ENCODE data around the gene EP300.

Gene EP300

DNA sequence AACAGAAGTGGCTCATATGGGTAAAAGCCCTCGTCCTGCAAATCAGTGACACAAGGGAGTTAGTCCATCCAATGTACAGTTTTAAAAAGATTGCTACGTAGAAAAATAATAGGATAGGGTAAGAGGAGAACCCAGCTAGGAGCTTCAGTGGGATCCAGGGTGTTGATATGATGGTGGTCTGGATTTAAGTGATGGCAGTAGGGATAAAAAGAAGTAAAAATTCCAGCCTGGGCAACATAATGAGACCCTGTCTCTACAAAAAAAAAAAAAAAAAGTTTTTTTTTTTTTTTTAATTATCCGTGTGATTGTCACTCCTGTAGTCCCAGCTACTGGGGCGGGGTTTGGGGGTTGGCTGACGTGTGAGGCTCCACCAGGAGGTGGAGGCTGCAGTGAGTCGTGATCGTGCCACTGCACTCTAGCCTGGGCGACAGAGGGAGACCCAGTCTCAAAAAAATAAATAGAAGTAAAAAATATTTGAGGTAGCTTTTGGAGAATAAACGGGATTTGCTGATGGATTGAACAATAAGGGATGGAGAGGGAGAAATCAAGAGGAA lies 105.7 kb downstream of the EP300 start:
- DNase-seq = peak; percentile 64 to 82 (median 74)
- Histone ChIP-seq H3K9me3 (ENCODE audit: control extremely low read depth in 1 of 5, control insufficient read depth in 4 of 5, insufficient read depth in 2 of 5, low read depth in 1 of 5, low read length in 4 of 5) (no peaks in the 10 kb centered on the region), H3K36me3 (ENCODE audit: control insufficient read depth in 4 of 4, insufficient read depth in 4 of 4, low read length in 3 of 4) (no peaks in the 10 kb centered on the region), H3K27ac (ENCODE audit: insufficient read depth in 1 of 2, low read depth in 1 of 2, low read length in 2 of 2, poor library complexity in 1 of 2, severe bottlenecking in 2 of 2) (peak overlapping the region in 1 of 2 experiments; percentile 25), H3K27me3 (replicated peaks in 2 of 5; ENCODE audit: control insufficient read depth in 4 of 5, insufficient read depth in 5 of 5, low read length in 4 of 5) (no peaks in the 10 kb centered on the region), H3K4me3 (ENCODE audit: control insufficient read depth in 1 of 7, extremely low read depth in 1 of 7, insufficient read depth in 4 of 7, low read depth in 2 of 7, low read length in 6 of 7) (peak overlapping the region in 6 of 7 experiments; percentile 61 to 91 (median 80)), H3K4me1 (ENCODE audit: control extremely low read depth in 1 of 4, control insufficient read depth in 4 of 4, insufficient read depth in 4 of 4, low read length in 3 of 4) (peaks cover 10 to 29% (median 22%) of the 10 kb centered on the region in 4 experiments)
- ChIA-PET CTCF (interaction anchor here (0.8 to 4.2 kb wide), 7 partner anchors 9 to 83 kb away, joined by 3 to 23 read pairs (median 3); no protein-coding TSS in a partner anchor), POLR2A (no interaction called here)
- 2% methylated on average over 6 of the region's 9 CpGs for WGBS (ENCODE audit: insufficient coverage)

DNA sequence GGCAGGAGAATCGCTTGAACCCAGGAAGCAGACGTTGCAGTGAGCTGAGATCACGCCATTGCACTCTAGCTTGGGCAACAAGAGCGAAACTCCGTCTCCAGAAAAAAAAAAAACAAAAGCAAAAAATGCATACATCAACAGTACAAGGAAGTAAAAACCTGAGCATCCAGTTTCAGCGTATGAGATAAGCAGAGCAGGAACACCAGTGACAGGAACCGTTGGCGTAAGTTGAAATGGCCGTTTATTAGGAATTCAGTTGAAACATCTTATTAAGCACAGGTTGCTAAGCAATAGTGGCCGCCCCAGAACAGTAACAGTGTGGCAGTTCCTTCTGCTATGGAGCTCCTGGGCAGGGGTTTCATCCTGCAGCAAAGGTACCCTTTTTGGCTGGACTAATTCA lies 108.7 kb downstream of the EP300 start:
- Histone ChIP-seq H3K27me3 (replicated peaks in 2 of 5; ENCODE audit: control insufficient read depth in 4 of 5, insufficient read depth in 5 of 5, low read length in 4 of 5) (no peaks in the 10 kb centered on the region), H3K27ac (ENCODE audit: insufficient read depth in 1 of 2, low read depth in 1 of 2, low read length in 2 of 2, poor library complexity in 1 of 2, severe bottlenecking in 2 of 2) (peak overlapping the region; percentile 19 to 35), H3K4me1 (ENCODE audit: control extremely low read depth in 1 of 4, control insufficient read depth in 4 of 4, insufficient read depth in 4 of 4, low read length in 3 of 4) (peaks cover 10 to 44% (median 35%) of the 10 kb centered on the region in 4 experiments), H3K36me3 (ENCODE audit: control insufficient read depth in 4 of 4, insufficient read depth in 4 of 4, low read length in 3 of 4) (no peaks in the 10 kb centered on the region), H3K9me3 (ENCODE audit: control extremely low read depth in 1 of 5, control insufficient read depth in 4 of 5, insufficient read depth in 2 of 5, low read depth in 1 of 5, low read length in 4 of 5) (no peaks in the 10 kb centered on the region), H3K4me3 (ENCODE audit: control insufficient read depth in 1 of 7, extremely low read depth in 1 of 7, insufficient read depth in 4 of 7, low read depth in 2 of 7, low read length in 6 of 7) (peak overlapping the region in 1 of 7 experiments; percentile 15)
- whole genome bisulfite sequencing (ENCODE audit: insufficient coverage) = 39% methylated on average over 8 of the region's 10 CpGs
- DNase-seq = peak; percentile 63 to 94 (median 83)
- ChIA-PET POLR2A (no interaction called here), CTCF (interaction anchor here (1.1 to 1.6 kb wide), 2 partner anchors 17 to 29 kb away, joined by 4 to 5 read pairs; no protein-coding TSS in a partner anchor)

DNA sequence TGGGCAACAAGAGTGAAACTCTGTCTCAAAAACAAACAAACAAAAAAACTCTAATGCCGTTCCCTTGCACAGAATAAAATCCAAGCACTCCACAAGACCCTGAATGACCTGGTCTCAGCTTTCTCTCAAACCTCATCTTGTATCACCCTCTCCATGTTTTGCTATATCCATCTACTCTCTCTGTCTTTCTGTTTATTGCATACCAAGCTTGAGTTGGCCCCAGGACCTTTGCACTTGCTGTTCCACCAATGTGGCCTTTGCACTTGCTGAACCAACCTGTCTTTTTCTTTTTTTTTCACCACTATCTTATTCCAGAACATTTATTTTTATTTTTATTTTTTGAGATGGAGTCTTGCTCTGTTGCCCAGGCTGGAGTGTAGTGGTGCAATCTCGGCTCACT lies 110.7 kb downstream of the EP300 start:
- CTCF ChIA-PET = interaction anchor here (0.7 kb wide), 1 partner anchor 93 kb away, joined by 4 read pairs; no protein-coding TSS in a partner anchor
- POLR2A ChIA-PET = no interaction called here

DNA sequence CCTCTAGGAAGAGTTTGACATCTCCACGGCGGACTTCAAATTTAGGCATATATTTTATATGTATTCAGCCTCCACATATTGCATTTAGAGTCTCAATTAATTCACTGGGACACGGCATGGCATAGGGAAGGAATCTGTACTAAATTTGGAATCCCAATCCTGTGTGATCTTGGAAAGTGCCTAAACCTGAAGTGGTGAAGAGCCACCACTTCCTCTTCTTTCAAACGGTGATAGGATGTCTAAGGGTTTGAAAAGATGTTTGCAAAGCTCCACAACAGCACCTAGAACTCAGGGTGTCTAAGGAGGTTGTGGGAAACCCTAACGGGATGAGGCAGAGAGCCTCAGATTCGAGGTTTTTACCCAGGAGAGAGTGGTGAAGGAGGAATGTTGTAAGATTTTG lies 111.7 kb downstream of the EP300 start:
- Histone ChIP-seq H3K4me3 (ENCODE audit: control insufficient read depth in 1 of 7, extremely low read depth in 1 of 7, insufficient read depth in 4 of 7, low read depth in 2 of 7, low read length in 6 of 7) (no peak overlapping the region), H3K9me3 (ENCODE audit: control extremely low read depth in 1 of 5, control insufficient read depth in 4 of 5, insufficient read depth in 2 of 5, low read depth in 1 of 5, low read length in 4 of 5) (no peaks in the 10 kb centered on the region), H3K27me3 (replicated peaks in 2 of 5; ENCODE audit: control insufficient read depth in 4 of 5, insufficient read depth in 5 of 5, low read length in 4 of 5) (no peaks in the 10 kb centered on the region), H3K36me3 (ENCODE audit: control insufficient read depth in 4 of 4, insufficient read depth in 4 of 4, low read length in 3 of 4) (no peaks in the 10 kb centered on the region), H3K4me1 (ENCODE audit: control extremely low read depth in 1 of 4, control insufficient read depth in 4 of 4, insufficient read depth in 4 of 4, low read length in 3 of 4) (peaks cover 0 to 23% (median 17%) of the 10 kb centered on the region in 4 experiments), H3K27ac (ENCODE audit: insufficient read depth in 1 of 2, low read depth in 1 of 2, low read length in 2 of 2, poor library complexity in 1 of 2, severe bottlenecking in 2 of 2) (no peak overlapping the region)
- WGBS (ENCODE audit: insufficient coverage) = 74% methylated on average over 3 of the region's 6 CpGs
- CTCF ChIA-PET = no interaction called here
- POLR2A ChIA-PET = no interaction called here
- peak in 1 of 3 donors; percentile 29 for DNase-seq

More for the DNA sequence above, 110.7 kb downstream of the EP300 start:
- H3K27me3 ChIP-seq (replicated peaks in 2 of 5; ENCODE audit: control insufficient read depth in 4 of 5, insufficient read depth in 5 of 5, low read length in 4 of 5) = no peaks in the 10 kb centered on the region
- no peak for DNase-seq
- H3K9me3 ChIP-seq (ENCODE audit: control extremely low read depth in 1 of 5, control insufficient read depth in 4 of 5, insufficient read depth in 2 of 5, low read depth in 1 of 5, low read length in 4 of 5) = no peaks in the 10 kb centered on the region
- peaks cover 5 to 33% (median 25%) of the 10 kb centered on the region in 4 experiments for H3K4me1 ChIP-seq (ENCODE audit: control extremely low read depth in 1 of 4, control insufficient read depth in 4 of 4, insufficient read depth in 4 of 4, low read length in 3 of 4)
- no peak overlapping the region for H3K4me3 ChIP-seq (ENCODE audit: control insufficient read depth in 1 of 7, extremely low read depth in 1 of 7, insufficient read depth in 4 of 7, low read depth in 2 of 7, low read length in 6 of 7)
- WGBS (ENCODE audit: insufficient coverage) = 100% methylated on average over 1 of the region's 2 CpGs
- no peaks in the 10 kb centered on the region for H3K36me3 ChIP-seq (ENCODE audit: control insufficient read depth in 4 of 4, insufficient read depth in 4 of 4, low read length in 3 of 4)
- no peak overlapping the region for H3K27ac ChIP-seq (ENCODE audit: insufficient read depth in 1 of 2, low read depth in 1 of 2, low read length in 2 of 2, poor library complexity in 1 of 2, severe bottlenecking in 2 of 2)

DNA sequence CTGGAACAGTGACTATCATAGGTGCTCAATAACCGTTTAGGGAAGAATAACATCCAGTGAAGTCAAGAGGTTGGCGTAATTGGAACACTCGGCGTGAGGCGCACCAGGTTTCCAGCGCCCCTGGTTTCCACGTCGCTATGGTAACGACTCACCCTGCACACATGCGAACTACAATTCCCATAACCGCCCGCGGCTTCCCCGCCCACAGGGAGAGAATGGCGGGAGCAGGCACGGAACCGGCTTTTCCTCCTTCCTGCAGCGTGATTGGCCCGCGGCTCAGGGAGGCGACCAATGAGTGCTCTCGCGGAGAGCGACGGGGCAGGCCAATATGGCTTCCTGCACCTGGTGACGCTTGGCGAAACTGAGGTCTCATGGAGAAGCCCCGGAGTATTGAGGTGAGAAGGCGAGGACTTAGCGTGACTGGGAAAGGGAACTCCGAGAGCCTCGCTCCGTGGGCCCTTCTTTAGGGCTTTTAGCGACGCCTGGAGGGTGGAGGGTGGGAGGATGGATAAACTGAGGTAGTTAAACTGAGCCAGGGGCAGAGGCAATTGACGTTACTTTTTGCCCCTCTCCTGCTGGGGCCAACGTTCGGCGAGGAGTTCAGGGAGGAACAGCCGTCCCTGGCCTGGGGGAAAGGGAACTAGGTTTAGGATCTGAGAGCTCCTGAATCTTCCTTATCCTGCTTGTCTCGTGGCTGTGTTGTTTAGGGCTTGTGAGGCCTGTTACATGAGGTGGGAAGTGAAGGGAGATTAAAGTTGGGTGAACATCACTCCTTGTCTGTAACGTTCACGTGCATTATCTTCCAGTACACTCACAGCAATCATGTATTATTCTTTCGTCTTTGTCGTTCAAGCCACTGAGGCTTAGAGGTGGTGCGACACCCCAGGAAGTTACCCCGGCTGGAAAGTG lies 112.9 kb downstream of the EP300 start, which contains the start of gene L3MBTL2:
TSS of gene L3MBTL2 (plus strand) at position 321 of the 909 bp plus-strand sequence. CDS start at position 372, 51 bp downstream.
- ChIA-PET POLR2A (interaction anchor here (0.6 to 1.2 kb wide), 2 partner anchors 12 to 25 kb away, joined by 3 to 5 read pairs; no protein-coding TSS in a partner anchor), CTCF (no interaction called here)
- peak; percentile 96 to 97 (median 97) for DNase-seq
- Histone ChIP-seq H3K36me3 (ENCODE audit: control insufficient read depth in 4 of 4, insufficient read depth in 4 of 4, low read length in 3 of 4) (peaks cover 0 to 8% (median 5%) of the 10 kb centered on the region in 4 experiments), H3K4me1 (ENCODE audit: control extremely low read depth in 1 of 4, control insufficient read depth in 4 of 4, insufficient read depth in 4 of 4, low read length in 3 of 4) (peaks cover 0 to 23% (median 17%) of the 10 kb centered on the region in 4 experiments), H3K27ac (ENCODE audit: insufficient read depth in 1 of 2, low read depth in 1 of 2, low read length in 2 of 2, poor library complexity in 1 of 2, severe bottlenecking in 2 of 2) (peak within 1 kb of the TSS; percentile 86 to 93), H3K9me3 (ENCODE audit: control extremely low read depth in 1 of 5, control insufficient read depth in 4 of 5, insufficient read depth in 2 of 5, low read depth in 1 of 5, low read length in 4 of 5) (no peaks in the 10 kb centered on the region), H3K27me3 (replicated peaks in 2 of 5; ENCODE audit: control insufficient read depth in 4 of 5, insufficient read depth in 5 of 5, low read length in 4 of 5) (no peaks in the 10 kb centered on the region), H3K4me3 (ENCODE audit: control insufficient read depth in 1 of 7, extremely low read depth in 1 of 7, insufficient read depth in 4 of 7, low read depth in 2 of 7, low read length in 6 of 7) (peak within 1 kb of the TSS; percentile 70 to 99 (median 89))
- WGBS (ENCODE audit: insufficient coverage) = 3% methylated on average over 38 of the region's 47 CpGs

DNA sequence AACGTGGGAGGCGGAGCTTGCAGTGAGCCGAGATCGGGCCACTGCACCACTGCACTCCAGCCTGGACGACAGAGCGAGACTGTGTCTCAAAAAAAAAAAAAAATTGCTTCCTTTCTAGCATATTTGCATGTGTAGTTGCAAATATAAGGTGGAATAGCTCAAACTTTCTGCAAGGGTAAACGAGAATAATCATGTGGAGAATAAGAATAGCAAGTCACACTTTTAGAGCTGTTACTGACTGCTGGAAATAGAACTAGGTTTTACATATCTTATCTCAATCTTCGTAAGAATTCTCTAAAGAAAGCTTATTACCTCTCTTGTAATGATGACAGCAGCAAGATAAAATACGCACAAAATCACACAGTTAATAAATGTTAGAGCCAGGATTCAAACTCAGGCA lies 114.3 kb downstream of the EP300 start:
- H3K4me1 ChIP-seq (ENCODE audit: control extremely low read depth in 1 of 4, control insufficient read depth in 4 of 4, insufficient read depth in 4 of 4, low read length in 3 of 4) = peaks cover 0 to 17% (median 14%) of the 10 kb centered on the region in 4 experiments
- 100% methylated on average over 6 of the region's 9 CpGs for WGBS (ENCODE audit: insufficient coverage)
- H3K27me3 ChIP-seq (replicated peaks in 2 of 5; ENCODE audit: control insufficient read depth in 4 of 5, insufficient read depth in 5 of 5, low read length in 4 of 5) = no peaks in the 10 kb centered on the region
- no peak overlapping the region for H3K4me3 ChIP-seq (ENCODE audit: control insufficient read depth in 1 of 7, extremely low read depth in 1 of 7, insufficient read depth in 4 of 7, low read depth in 2 of 7, low read length in 6 of 7)
- CTCF ChIA-PET = interaction anchor here (0.7 to 2.2 kb wide), 3 partner anchors 9 to 31 kb away, joined by 3 to 7 read pairs (median 3); no protein-coding TSS in a partner anchor
- POLR2A ChIA-PET = interaction anchor here (0.6 to 0.7 kb wide), 3 partner anchors 27 to 442 kb away, joined by 4 to 6 read pairs (median 5); no protein-coding TSS in a partner anchor
- peaks cover 2 to 13% (median 11%) of the 10 kb centered on the region in 4 experiments for H3K36me3 ChIP-seq (ENCODE audit: control insufficient read depth in 4 of 4, insufficient read depth in 4 of 4, low read length in 3 of 4)
- no peak for DNase-seq
- H3K27ac ChIP-seq (ENCODE audit: insufficient read depth in 1 of 2, low read depth in 1 of 2, low read length in 2 of 2, poor library complexity in 1 of 2, severe bottlenecking in 2 of 2) = no peak overlapping the region
- no peaks in the 10 kb centered on the region for H3K9me3 ChIP-seq (ENCODE audit: control extremely low read depth in 1 of 5, control insufficient read depth in 4 of 5, insufficient read depth in 2 of 5, low read depth in 1 of 5, low read length in 4 of 5)

All from common myeloid progenitor, CD34-positive (primary cell).